Activated naive CD8-positive, alpha-beta T cell (primary cell): ENCODE data around the gene CD80.

Source experiments
- H3K27ac Mint-ChIP-seq: one replicate; pipeline ENCODE4 v1.8.0; 2021; ENCODE audit warnings: mixed read lengths
- H3K27me3 Mint-ChIP-seq: one replicate; pipeline ENCODE4 v1.8.0; 2021; ENCODE audit warnings: mixed read lengths
- H3K36me3 Mint-ChIP-seq: one replicate; pipeline ENCODE4 v1.8.0; 2021; ENCODE audit warnings: mixed read lengths
- H3K4me1 Mint-ChIP-seq: one replicate; pipeline ENCODE4 v1.8.0; 2021; ENCODE audit warnings: low read depth, mixed read lengths
- H3K4me3 Mint-ChIP-seq: one replicate; pipeline ENCODE4 v1.8.0; 2021; ENCODE audit warnings: mild to moderate bottlenecking, mixed read lengths
- H3K9me3 Mint-ChIP-seq: one replicate; pipeline ENCODE4 v1.8.0; 2021; ENCODE audit warnings: low read depth, mixed read lengths

The CD80 gene

GRCh38 chr3:119542168-119542767, 17.1 kb downstream of the CD80 start:
- Mint-ChIP-seq H3K9me3 (no peaks in the 10 kb centered on the region), H3K27me3 (no peaks in the 10 kb centered on the region), H3K4me3 (no peak overlapping the region), H3K27ac (no peak overlapping the region), H3K36me3 (no peaks in the 10 kb centered on the region), H3K4me1 (no peaks in the 10 kb centered on the region)

GRCh38 chr3:119541547-119541946, 17.9 kb downstream of the CD80 start:
- Mint-ChIP-seq H3K9me3 (no peaks in the 10 kb centered on the region), H3K4me1 (no peaks in the 10 kb centered on the region), H3K27me3 (no peaks in the 10 kb centered on the region), H3K36me3 (no peaks in the 10 kb centered on the region), H3K4me3 (no peak overlapping the region), H3K27ac (no peak overlapping the region)

- Mint-ChIP-seq H3K4me1 (no peaks in the 10 kb centered on the region), H3K36me3 (no peaks in the 10 kb centered on the region), H3K9me3 (no peaks in the 10 kb centered on the region), H3K27me3 (no peaks in the 10 kb centered on the region), H3K27ac (no peak overlapping the region), H3K4me3 (no peak overlapping the region)
Observed at GRCh38 chr3:119538772-119539171, 20.6 kb downstream of the CD80 start.

GRCh38 chr3:119536757-119537156, 22.7 kb downstream of the CD80 start:
- no peaks in the 10 kb centered on the region for H3K4me1 Mint-ChIP-seq
- no peaks in the 10 kb centered on the region for H3K9me3 Mint-ChIP-seq
- H3K27ac Mint-ChIP-seq, result no peak overlapping the region
- no peaks in the 10 kb centered on the region for H3K27me3 Mint-ChIP-seq
- peaks cover 7% of the 10 kb centered on the region for H3K36me3 Mint-ChIP-seq
- no peak overlapping the region for H3K4me3 Mint-ChIP-seq

GRCh38 chr3:119534296-119534695, 25.1 kb downstream of the CD80 start:
- no peaks in the 10 kb centered on the region for H3K9me3 Mint-ChIP-seq
- H3K27me3 Mint-ChIP-seq, result no peaks in the 10 kb centered on the region
- H3K36me3 Mint-ChIP-seq, result peaks cover 7% of the 10 kb centered on the region
- no peak overlapping the region for H3K27ac Mint-ChIP-seq
- H3K4me3 Mint-ChIP-seq, result no peak overlapping the region
- no peaks in the 10 kb centered on the region for H3K4me1 Mint-ChIP-seq

GRCh38 chr3:119531151-119531550, 28.3 kb downstream of the CD80 start:
- Mint-ChIP-seq H3K9me3 (no peaks in the 10 kb centered on the region), H3K27me3 (no peaks in the 10 kb centered on the region), H3K27ac (no peak overlapping the region), H3K4me1 (no peaks in the 10 kb centered on the region), H3K4me3 (no peak overlapping the region), H3K36me3 (peaks cover 10% of the 10 kb centered on the region)

- Mint-ChIP-seq H3K9me3 (no peaks in the 10 kb centered on the region), H3K27me3 (no peaks in the 10 kb centered on the region), H3K4me3 (no peak overlapping the region), H3K36me3 (peaks cover 10% of the 10 kb centered on the region), H3K4me1 (no peaks in the 10 kb centered on the region), H3K27ac (no peak overlapping the region)
Observed at GRCh38 chr3:119530456-119530855, 29.0 kb downstream of the CD80 start.

- no peak overlapping the region for H3K27ac Mint-ChIP-seq
- H3K4me3 Mint-ChIP-seq, result no peak overlapping the region
- H3K36me3 Mint-ChIP-seq, result peaks cover 10% of the 10 kb centered on the region
- H3K27me3 Mint-ChIP-seq, result no peaks in the 10 kb centered on the region
- no peaks in the 10 kb centered on the region for H3K4me1 Mint-ChIP-seq
- H3K9me3 Mint-ChIP-seq, result no peaks in the 10 kb centered on the region
Observed at GRCh38 chr3:119529883-119530282, 29.5 kb downstream of the CD80 start.

- H3K27ac Mint-ChIP-seq, result no peak overlapping the region
- H3K36me3 Mint-ChIP-seq, result peaks cover 8% of the 10 kb centered on the region
- no peaks in the 10 kb centered on the region for H3K9me3 Mint-ChIP-seq
- H3K4me1 Mint-ChIP-seq, result no peaks in the 10 kb centered on the region
- H3K27me3 Mint-ChIP-seq, result no peaks in the 10 kb centered on the region
- no peak overlapping the region for H3K4me3 Mint-ChIP-seq
Observed at GRCh38 chr3:119527714-119528113, 31.7 kb downstream of the CD80 start.

GRCh38 chr3:119524931-119525662, 34.3 kb downstream of the CD80 start:
- no peaks in the 10 kb centered on the region for H3K4me1 Mint-ChIP-seq
- no peaks in the 10 kb centered on the region for H3K9me3 Mint-ChIP-seq
- no peak overlapping the region for H3K27ac Mint-ChIP-seq
- H3K4me3 Mint-ChIP-seq, result no peak overlapping the region
- peaks cover 18% of the 10 kb centered on the region for H3K36me3 Mint-ChIP-seq
- H3K27me3 Mint-ChIP-seq, result no peaks in the 10 kb centered on the region

GRCh38 chr3:119518026-119518425, 41.4 kb downstream of the CD80 start:
- H3K4me1 Mint-ChIP-seq, result peaks cover 5% of the 10 kb centered on the region
- no peaks in the 10 kb centered on the region for H3K27me3 Mint-ChIP-seq
- no peak overlapping the region for H3K27ac Mint-ChIP-seq
- no peaks in the 10 kb centered on the region for H3K9me3 Mint-ChIP-seq
- peaks cover 48% of the 10 kb centered on the region for H3K36me3 Mint-ChIP-seq
- H3K4me3 Mint-ChIP-seq, result no peak overlapping the region

GRCh38 chr3:119517112-119517511, 42.3 kb downstream of the CD80 start:
- no peaks in the 10 kb centered on the region for H3K27me3 Mint-ChIP-seq
- peaks cover 5% of the 10 kb centered on the region for H3K4me1 Mint-ChIP-seq
- H3K4me3 Mint-ChIP-seq, result no peak overlapping the region
- H3K9me3 Mint-ChIP-seq, result no peaks in the 10 kb centered on the region
- peaks cover 49% of the 10 kb centered on the region for H3K36me3 Mint-ChIP-seq
- no peak overlapping the region for H3K27ac Mint-ChIP-seq

- Mint-ChIP-seq H3K36me3 (peaks cover 32% of the 10 kb centered on the region), H3K9me3 (no peaks in the 10 kb centered on the region), H3K4me3 (no peak overlapping the region), H3K4me1 (peaks cover 5% of the 10 kb centered on the region), H3K27ac (no peak overlapping the region), H3K27me3 (no peaks in the 10 kb centered on the region)
Observed at GRCh38 chr3:119514637-119515036, 44.8 kb downstream of the CD80 start.

- H3K27me3 Mint-ChIP-seq, result no peaks in the 10 kb centered on the region
- peaks cover 34% of the 10 kb centered on the region for H3K4me1 Mint-ChIP-seq
- no peak overlapping the region for H3K27ac Mint-ChIP-seq
- H3K36me3 Mint-ChIP-seq, result peaks cover 31% of the 10 kb centered on the region
- H3K4me3 Mint-ChIP-seq, result no peak overlapping the region
- no peaks in the 10 kb centered on the region for H3K9me3 Mint-ChIP-seq
Observed at GRCh38 chr3:119510690-119511089, 48.7 kb downstream of the CD80 start.

- Mint-ChIP-seq H3K4me3 (peak overlapping the region; percentile 21), H3K36me3 (peaks cover 37% of the 10 kb centered on the region), H3K27me3 (no peaks in the 10 kb centered on the region), H3K4me1 (peaks cover 38% of the 10 kb centered on the region), H3K9me3 (no peaks in the 10 kb centered on the region), H3K27ac (peak overlapping the region; percentile 82)
Observed at GRCh38 chr3:119508172-119508845, 51.1 kb downstream of the CD80 start.
